Measurements from ENCODE around the gene KLHDC4. TPM values are rescaled to one million over a fixed set of nuclear protein-coding genes. Genes with fewer than 3 reads are reported as not detected.

Gene KLHDC4
- total and polyA plus RNA-seq, 9 of the 15 experiments (the other 6 are each of a cell fraction or from before 2014, with no cell fraction given): 1.3 to 68.1 (median 32.8) TPM

GRCh38 chr16:87721622-87722585, 43.9 kb downstream of the KLHDC4 start (continued):
- peak; percentile 69 to 71; a peak in 3 of 4 replicates for TF ChIP-seq FOXK2 (conservative IDR thresholded peaks at IDR 0.05 in 1 of 2, IDR thresholded peaks at IDR 0.05 in 1 of 2; ENCODE audit: low read depth in 2 of 2)
- TF ChIP-seq KLF6 (CRISPR knock-in tag; IDR thresholded peaks at IDR 0.05; ENCODE audit: borderline replicate concordance): no peak
- TF ChIP-seq CBX8 (IDR thresholded peaks at IDR 0.05; ENCODE audit: borderline replicate concordance, extremely low read depth, low read depth, low read length, poor library complexity, severe bottlenecking): no peak
- TF ChIP-seq KLF1 (tag; IDR thresholded peaks at IDR 0.05): no peak
- TF ChIP-seq JUNB (CRISPR knock-in tag; conservative IDR thresholded peaks at IDR 0.05): no peak
- TF ChIP-seq ZNF3 (CRISPR knock-in tag; IDR thresholded peaks at IDR 0.05): no peak
- TF ChIP-seq BMI1 (IDR thresholded peaks at IDR 0.05; ENCODE audit: low read length): no peak
- no peak for TF ChIP-seq HLTF (IDR thresholded peaks at IDR 0.05)
- no peak for TF ChIP-seq BRD9 (IDR thresholded peaks at IDR 0.05; ENCODE audit: low read depth, partially characterized antibody)
- TF ChIP-seq, protein P1, sequence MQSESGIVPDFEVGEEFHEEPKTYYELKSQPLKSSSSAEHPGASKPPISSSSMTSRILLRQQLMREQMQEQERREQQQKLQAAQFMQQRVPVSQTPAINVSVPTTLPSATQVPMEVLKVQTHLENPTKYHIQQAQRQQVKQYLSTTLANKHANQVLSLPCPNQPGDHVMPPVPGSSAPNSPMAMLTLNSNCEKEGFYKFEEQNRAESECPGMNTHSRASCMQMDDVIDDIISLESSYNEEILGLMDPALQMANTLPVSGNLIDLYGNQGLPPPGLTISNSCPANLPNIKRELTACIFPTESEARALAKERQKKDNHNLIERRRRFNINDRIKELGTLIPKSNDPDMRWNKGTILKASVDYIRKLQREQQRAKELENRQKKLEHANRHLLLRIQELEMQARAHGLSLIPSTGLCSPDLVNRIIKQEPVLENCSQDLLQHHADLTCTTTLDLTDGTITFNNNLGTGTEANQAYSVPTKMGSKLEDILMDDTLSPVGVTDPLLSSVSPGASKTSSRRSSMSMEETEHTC (IDR thresholded peaks at IDR 0.05): no peak
- no peak for TF ChIP-seq ZNF785 (CRISPR knock-in tag; IDR thresholded peaks at IDR 0.05)
- TF ChIP-seq CHD7 (IDR thresholded peaks at IDR 0.05; ENCODE audit: low read depth, low read length): no peak
- no peak for TF ChIP-seq PRPF4 (IDR thresholded peaks at IDR 0.05; ENCODE audit: insufficient read depth, low read depth, low read length, poor library complexity, severe bottlenecking)
- 0 out of 2 replicates have a peak, but pooled peaks have one; percentile 25 for TF ChIP-seq FOXM1 (IDR thresholded peaks at IDR 0.05; ENCODE audit: low read depth)
- no peak for TF ChIP-seq FOXM1 (CRISPR knock-in tag; IDR thresholded peaks at IDR 0.05; ENCODE audit: low read depth)
